ENCODE results near the gene ZNF850.
"Not testable (repeated sequence)": the region's sequence is repeated elsewhere in the genome, so short reads cannot be mapped to it uniquely, and the experiment has no call there.

The ZNF850 gene

GRCh38 chr19:36772311-36773222 is at the start of gene ZNF850:
TSS of gene ZNF850 (minus strand) at chr19:36772807. CDS start at chr19:36762606, 10,201 bp downstream.
- no peak for DNase-seq

DNA sequence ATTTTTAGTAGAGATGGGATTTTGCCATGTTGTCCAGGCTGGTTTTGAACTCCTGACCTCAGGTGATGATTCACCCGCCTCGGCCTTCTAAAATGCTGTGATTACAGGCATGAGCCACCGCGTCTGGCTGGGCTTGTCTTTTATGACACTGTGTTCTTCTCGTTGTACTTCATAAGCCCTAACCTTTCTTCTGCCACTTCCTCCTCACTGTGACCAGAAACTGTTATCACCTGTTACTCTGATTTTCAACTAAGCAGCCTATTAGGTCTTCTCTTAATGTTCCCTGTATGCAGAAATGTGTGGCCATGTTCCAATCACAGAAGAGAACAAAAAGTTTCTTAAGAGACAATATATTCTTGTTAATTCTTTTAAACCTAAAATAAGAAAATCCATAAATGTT is 49.2 kb upstream of the ZNF850 start:
- DNase-seq, result no peak

GRCh38 chr19:36819130-36819630 is 46.6 kb upstream of the ZNF850 start:
- no peak for DNase-seq

DNA sequence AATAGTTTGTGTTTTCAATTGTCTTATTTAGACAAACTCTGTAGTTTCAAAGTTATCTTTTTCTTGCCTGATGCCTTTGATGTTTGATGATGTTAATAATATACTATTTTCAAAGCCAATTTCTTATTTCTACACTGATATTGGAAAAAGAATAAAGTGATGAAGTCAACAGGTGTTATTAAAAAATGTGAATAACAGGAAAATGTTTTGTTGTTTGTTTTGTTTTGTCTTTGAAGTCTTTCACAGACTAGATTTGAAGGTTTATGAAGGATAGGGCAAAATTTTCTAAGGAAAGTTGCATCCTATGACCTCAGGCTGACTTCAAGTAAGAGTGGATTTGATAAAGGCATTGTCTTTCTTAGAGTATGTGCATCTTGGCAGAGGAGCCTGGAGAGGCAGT is 34.4 kb upstream of the ZNF850 start:
- no peak for DNase-seq

GRCh38 chr19:36805364-36805763 is 32.8 kb upstream of the ZNF850 start:
- no peak for DNase-seq

- no peak for DNase-seq
Measured at GRCh38 chr19:36797786-36798108, 25.1 kb upstream of the ZNF850 start.

DNA sequence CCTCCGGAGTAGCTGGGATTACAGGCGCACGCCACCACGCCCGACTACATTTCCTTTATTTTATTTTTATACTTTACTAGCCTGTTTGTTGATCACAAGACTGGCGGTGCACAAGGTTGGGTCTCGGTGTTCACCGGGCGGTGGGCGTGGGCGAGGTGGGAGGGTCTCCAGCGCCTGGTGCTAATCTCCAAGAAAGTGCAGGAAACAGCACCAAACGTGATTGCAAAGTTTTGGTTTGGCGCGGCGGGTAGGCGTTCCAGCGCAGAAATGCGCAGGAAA is 24.0 kb upstream of the ZNF850 start:
- no peak for DNase-seq

DNA sequence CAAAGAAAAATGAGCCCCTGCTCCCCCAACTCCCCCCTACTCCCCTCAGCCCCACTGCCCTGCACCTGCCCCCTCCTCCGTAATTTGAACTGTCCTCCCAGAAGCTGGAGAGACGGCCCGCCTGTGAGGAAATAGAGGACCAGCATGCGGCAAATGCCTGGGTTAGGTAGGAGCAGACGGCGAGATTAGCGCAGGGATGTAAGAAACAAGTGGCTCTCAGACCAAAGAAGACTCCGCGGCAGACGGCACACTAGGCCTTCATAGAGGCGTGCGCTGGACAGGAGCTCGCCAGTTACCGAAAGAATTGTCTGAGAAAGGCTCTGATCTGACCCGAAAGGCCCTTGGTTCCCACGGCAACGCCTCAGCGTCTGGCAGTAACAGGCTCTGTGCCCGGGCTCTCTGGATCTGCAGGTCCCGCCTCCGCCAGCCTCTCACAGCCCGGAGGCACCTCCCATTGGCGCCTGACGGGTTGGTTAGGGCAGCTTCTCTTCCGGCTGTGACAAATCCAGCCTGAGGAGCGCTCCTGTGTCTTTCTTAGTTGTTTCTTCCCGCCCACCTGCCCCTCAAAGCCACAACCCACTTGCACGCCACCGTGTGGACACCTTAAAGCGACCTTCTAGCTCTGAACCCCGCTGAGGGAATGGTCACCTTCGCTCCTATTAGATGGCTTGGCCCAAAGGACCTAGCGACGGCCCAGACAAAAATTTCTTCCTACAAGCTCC is 19.0 kb upstream of the ZNF850 start:
- DNase-seq, result not testable (repeated sequence)

- DNase-seq, result no peak
Measured at GRCh38 chr19:36775768-36776167, 3.2 kb upstream of the ZNF850 start.

GRCh38 chr19:36773223-36773579 is 594 bp upstream of the ZNF850 start:
- no peak for DNase-seq

DNA sequence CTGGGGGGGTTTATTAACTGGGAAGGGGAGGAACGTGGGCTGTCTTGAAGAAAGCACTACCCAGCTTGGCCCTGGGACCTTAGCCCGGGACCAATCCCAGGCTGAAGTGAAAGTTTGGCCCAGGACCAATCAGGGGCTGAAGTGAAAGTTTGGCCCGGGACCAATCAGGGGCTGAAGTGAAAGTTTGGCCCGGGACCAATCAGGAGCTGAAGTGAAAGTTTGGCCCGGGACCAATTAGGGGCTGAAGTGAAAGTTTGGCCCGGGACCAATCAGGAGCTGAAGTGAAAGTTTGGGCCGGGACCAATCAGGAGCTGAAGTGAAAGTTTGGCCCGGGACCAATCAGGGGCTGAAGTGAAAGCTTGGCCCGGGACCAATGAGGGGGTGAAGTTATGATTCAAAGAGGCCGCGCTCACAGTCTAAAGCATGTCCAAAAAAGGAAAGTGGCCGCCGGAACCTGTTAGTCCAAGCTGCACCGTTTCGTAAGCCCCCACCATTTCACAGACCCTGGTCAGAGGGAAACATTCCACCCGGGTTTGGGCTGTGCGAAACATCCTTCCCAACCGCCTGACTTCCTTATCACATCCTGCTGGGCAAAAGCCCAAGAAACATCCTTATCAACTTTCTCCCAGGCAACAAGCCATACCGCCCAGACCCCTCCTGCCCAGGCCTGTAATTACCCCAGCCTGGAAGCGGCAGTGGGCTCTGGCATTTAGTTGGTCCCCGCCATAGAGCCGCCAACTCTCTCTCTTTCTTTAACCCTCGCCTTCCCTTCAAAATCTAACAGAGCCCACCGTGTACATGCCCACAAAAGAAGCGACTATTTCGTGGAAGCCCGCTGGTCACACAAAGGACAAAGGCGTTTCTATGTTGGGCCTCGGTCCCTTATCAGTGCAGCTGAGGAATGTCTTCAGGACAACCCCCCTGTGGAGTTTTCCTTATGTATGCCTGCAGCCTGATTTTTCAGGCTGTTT is 1.1 kb downstream of the ZNF850 start:
- no peak for DNase-seq

DNA sequence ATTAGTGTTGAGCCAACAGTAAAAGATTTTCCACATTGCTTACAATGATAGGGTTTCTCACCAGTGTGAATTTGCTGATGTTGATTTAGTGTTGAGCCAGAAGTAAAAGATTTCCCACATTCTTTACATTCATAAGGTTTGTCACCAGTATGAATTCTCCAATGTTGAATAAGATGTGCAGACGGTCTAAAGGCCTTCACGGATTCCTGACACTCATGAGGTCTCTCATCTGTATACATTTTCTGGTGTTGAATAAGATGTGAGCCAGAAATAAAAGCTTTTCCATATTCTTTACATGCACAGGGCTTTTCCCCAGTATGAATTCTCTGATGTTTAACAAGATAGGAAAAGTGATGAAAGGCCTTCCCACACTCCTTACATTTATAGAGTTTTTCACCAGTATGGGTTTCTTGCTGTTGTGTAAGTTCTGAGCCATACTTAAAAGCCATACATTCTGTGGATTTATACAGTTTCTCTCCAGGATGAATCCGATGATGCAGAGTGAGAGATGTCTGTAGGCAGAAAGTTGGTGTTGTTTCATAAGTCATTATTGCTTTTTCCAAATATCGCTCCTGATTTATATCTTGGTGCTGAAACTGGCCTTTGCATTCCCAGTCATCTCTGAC is 22.4 kb downstream of the ZNF850 start:
- no peak for DNase-seq

- not testable (repeated sequence) for DNase-seq
Measured at GRCh38 chr19:36749613-36750012, 23.0 kb downstream of the ZNF850 start.

- no peak for DNase-seq
Measured at GRCh38 chr19:36748431-36749275, 24.0 kb downstream of the ZNF850 start.

DNA sequence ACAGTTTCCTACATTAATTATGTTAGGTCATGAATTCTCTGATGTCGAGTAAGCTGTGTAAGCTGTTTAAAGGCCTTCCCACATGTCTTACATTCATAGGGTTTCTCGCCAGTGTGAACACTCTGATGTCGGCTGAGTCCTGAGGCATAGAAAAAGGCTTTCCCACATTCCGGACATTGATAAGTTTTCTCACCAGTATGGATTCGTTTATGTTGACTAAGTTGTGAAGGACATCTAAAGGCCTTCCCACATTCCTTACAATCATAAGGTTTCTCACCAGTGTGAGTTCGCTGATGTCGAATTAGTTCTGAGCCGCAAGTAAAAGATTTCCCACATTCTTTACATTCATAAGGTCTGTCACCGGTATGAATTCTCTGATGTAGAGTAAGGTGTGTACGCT is 24.9 kb downstream of the ZNF850 start:
- no peak for DNase-seq

- DNase-seq, result no peak
Measured at GRCh38 chr19:36745870-36746269, 26.7 kb downstream of the ZNF850 start.

DNA sequence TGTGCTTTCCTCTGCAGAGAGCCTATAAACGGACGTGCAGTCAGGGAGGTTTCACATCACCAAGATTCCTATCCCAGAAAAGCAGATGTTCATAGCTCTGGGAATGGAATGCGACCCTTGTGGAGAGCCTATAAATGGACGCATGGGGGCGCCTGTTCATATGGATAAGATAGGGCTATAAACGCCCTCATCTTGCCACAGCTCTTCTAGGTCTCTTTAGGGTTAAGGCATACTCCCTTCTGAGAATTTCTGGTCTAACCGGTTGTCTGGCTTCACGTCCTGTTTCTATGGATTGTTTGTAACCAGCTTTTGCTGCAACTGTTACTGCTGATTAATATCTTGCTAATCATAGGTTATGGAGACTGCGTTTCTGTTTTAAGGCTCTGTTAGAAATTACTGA is 36.4 kb downstream of the ZNF850 start:
- not testable (repeated sequence) for DNase-seq

DNA sequence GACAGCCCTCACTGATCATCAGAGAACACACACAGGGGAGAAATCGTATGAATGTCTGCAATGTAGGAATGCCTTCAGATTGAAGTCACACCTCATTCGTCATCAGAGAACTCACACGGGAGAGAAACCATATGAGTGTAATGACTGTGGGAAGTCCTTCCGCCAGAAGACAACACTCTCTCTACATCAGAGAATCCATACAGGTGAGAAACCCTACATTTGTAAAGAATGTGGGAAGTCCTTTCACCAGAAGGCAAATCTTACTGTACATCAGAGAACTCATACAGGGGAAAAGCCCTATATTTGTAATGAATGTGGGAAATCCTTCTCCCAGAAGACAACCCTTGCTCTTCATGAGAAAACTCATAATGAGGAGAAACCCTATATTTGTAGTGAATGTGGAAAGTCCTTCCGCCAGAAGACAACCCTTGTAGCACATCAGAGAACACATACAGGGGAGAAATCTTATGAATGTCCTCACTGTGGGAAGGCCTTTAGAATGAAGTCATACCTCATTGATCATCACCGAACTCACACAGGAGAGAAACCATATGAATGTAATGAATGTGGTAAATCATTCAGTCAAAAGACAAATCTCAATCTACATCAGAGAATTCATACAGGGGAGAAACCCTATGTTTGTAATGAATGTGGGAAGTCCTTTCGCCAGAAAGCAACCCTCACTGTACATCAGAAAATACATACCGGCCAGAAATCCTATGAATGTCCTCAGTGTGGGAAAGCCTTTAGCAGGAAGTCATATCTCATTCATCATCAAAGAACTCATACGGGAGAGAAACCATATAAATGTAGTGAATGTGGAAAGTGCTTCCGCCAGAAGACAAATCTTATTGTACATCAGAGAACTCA is 52.7 kb downstream of the ZNF850 start:
- no peak for DNase-seq

DNA sequence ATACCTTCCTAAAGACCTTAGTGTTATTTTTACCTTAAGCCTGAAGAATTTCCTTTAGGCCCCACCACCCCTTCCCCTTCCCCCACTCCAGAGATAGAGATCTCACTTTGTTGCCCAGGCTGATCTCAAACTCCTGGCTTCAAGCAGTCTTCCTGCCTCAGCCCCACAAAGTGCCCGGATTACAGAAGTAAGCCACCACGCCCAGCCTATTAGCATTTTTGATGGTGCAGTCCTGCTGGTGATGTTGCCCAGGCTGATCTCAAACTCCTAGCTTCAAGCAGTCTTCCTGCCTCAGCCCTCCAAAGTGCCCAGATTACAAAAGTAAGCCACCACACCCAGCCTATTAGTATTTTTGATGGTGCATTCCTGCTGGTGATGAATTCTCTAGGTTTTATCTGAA is 63.2 kb downstream of the ZNF850 start:
- no peak for DNase-seq

GRCh38 chr19:36707134-36707533 is 65.5 kb downstream of the ZNF850 start:
- no peak for DNase-seq

DNA sequence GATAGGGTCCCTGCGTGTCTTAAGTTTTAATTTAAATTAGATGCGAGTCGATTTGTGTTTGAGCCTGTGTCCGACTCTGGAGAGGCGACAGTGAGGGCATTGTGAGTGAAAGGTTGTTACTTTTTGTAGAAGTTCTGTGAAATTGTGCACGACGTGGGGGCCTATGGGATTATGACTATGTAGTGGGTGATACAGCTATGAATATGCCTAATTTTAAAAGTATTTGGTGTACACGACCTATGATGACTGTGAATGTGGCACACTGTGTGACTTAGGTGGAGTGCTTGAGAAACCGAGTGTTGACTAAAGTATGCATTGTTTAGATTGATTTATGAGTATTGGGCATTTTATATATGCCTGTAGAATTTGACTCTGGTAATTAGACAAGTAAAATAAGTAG is 84.5 kb downstream of the ZNF850 start:
- DNase-seq, result no peak

Measured in cortex of kidney (tissue), 1 donor.